GM18526 (cell line): ENCODE results near the gene UBE2L3.

Experiments used
- POLR2A ChIP-seq: IDR thresholded peaks from 3 replicates; pipeline ENCODE4 v1.6.1; 2011; ENCODE audit not compliant: insufficient read length; ENCODE audit errors: extremely low read depth

UBE2L3 gene

DNA sequence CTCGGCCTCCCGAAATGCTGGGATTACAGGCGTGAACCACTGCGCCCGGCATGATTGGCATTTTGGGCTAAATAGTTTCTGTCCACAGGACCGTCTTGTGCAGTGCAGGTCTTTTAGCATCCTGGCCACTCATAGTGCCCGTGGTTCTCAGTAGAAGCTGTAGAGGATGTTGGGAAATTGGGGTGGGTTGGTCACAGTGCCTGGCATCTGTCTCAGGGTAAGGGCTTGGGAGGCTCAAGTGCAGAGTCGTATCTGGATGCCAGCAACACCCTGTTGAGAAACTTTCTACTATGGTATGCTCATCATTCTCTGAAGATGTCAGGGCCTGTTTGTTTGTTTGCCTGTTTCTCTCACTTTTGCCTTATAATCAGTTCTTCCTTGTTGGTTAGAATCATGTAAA, 21.9 kb downstream of the UBE2L3 start:
- TF ChIP-seq POLR2A = no peak

DNA sequence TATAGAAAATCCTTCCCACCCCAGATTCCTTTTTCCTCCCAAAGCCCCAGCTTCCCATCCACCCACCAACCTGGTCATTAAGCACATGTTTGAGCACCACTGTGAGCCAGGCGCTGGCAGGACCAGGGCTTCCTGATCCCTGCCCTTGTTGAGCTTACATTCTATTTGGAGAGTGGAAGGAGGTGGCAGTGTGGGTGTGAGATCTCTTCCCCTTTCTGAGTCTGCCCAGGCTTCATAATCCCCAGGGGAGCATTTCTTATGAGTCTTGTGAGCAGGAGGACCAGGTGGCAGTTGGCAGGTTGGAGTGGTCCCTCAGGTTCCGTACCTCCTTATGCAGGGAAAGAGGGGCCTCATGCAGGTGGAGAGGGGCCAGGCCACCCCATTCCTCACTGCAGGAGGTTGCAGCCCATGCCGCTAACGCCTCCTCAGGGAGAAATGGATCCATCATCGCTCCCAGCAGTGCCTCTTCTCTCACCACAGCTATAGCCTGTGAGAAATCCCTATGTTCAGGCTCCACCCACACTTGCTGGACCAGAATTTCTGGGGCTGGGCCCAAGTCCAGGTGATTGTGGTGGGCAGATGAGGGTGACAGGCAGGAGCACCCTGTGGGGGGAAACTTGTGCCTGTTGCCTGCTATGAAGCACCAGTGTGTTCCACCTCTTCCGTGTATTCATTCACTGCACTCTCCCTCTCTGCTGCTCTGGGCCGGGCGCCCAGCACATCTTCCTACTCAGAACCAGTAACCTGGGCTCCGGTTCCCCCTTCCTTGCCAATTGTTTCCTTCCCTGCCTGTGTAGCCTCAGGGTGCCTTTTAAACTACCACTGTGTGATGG, 23.5 kb downstream of the UBE2L3 start:
- TF ChIP-seq POLR2A = no peak

DNA sequence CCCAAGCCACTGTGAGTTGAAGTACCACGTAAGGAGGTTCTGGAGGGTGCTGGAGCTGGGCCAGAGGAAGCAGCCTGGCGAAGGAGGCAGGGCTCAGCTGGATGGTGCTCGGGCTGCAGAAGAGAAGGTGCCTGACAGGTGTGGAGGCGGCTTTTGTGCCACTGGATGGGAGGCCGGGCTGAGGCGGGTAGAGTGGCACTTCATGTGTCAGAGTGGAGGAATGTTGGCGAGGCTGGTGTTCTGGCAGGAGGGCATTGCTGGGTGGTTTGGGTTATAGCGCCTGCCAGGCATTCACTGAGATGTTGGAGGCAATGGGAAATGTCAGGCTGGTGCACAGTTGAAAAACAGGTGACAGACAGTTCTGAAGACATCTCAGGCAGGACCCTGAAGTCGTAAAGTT, 24.2 kb downstream of the UBE2L3 start:
- no peak for TF ChIP-seq POLR2A

DNA sequence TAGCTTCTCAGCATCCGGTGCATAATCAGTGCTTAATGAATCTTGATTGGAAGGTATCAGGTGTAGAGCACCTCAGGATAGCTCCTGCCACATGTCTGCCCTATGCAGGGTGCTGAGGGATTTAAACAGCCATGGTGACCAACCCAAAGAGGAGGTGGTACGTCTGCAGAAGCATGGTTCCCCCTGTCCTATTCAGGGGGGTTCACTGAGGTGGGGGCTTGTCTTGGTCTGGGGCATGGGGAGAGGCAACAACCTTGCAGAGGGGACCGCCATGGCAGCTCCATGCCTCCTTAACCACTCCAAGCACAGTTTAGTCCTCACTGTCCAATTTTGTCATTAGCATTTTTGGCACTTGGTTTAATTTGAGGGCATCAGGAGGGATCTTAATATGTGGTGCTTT, 24.9 kb downstream of the UBE2L3 start:
- TF ChIP-seq POLR2A = no peak

DNA sequence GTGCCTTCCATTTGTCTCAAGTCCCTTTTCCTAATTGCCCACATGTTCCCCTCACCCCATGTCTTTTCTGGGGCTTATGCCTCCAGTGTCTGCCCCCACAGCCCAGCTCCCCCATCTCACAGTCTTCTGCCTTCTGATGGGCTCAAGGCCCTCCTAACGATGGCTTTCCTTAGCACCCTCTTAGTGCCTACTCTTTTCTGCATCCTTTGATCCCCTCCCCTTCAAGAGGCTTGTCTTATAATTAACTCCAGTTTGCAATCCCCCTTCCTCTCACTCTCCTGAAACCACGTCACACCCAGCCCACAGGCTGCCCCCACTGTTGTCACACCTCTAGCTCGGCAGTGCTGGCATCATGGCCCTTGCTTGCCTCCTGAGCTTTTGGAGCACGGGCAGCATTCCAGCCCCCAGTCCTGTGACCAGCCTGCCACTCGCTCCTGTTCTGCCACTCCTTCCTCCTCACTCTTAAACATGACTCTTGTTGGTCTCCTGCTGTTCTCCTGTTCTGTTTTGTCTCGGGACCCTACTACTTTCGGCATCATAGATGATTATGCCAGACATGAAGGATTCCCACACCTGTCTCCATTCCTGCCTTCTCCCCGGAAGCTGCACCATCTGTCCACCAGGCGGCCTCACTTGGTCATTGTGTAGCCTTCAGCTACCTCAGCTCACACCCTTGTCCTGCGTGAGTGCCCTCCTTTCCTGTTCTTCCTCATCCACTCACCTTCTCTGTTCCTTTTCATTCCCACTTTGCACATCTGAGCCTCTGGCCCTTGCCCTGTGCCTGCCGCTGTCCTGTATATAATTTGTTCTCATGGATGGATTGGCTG, 26.1 kb downstream of the UBE2L3 start:
- TF ChIP-seq POLR2A = no peak

DNA sequence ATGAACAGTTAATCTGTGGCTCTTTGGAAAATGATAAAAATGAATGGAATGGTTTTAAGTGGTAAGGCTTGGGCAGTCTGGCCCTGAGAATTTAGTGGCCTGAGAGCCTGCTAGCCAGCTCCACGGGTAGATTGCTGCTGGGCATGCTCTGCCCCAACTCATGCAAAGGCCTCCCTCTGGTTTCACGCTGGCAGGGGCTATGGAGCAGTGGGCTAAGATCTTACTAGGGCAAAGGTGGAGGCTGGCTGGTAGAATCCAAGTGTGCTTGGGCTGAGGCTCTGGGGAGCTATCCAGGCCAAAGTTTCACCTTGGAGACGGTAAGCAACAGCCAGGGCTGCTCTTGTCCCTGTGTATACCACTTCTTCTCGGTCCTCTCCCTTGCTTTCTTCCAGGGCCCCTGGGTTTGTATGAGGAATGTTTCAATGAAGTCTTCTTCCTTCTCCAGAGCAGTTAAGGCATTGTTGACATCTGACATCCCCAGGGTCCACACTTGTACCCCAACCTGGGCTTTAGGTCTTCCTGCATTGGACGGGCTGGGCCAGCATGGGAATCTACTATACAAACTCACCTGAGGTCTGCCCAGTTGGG, 27.4 kb downstream of the UBE2L3 start:
- TF ChIP-seq POLR2A = no peak

DNA sequence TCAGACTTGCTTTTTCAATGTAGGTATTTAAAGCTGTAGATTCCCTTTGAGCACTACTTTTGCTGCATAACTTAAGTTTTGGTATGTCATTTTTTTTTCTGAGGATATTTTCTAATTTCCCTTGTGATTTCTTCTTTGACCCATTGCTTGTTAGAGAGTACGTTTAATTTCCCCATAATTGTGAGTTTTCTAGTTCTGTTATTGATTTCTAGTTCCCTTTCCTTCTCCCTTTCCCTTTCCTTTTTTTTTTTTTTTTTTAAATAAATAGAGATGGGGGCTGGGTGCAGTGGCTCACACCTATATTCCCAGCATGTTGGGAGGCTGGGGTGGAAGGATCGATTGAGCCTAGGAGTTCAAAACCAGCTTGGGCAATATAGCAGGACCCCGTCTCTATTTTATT, 30.8 kb downstream of the UBE2L3 start:
- TF ChIP-seq POLR2A = no peak

DNA sequence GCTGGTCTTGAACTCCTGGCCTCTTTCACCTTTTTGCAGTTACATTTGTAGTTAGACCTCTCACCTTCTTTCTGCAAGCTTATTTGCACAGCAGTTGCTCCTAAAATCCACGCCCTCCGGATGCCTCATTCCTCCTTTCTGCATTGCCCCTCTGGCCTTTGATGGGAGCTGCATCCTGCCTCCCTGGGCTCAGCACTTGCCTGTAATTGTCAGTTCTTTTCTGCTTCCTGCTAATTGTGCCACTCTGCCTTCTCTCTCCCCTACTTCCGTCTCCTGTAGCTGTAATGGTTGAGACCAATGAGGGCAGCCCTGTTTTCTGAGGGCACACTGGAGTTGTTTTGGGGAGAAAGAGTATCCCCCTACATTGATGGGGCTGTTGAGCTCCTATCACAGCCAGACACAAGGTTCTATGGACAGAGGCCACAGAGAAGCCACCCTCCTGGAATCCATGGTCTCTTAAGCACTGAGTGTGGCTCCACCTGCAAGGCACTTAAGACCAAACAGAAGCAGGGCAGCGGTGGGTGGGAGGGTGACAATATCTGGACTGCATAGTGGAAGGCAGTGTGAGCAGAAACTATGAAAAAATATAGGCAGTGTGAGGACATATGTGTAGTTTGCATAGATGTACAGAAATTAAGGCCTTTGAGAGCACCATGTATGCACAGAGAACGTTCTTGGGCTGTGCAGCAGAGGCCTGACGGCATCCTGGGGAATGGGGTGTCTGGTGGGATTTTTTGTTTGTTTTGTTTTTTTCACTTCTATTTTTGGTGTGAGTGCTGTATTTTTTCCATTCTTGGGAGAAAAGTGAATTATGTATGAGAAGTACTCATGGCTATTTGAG, 31.8 kb downstream of the UBE2L3 start:
- TF ChIP-seq POLR2A = no peak

DNA sequence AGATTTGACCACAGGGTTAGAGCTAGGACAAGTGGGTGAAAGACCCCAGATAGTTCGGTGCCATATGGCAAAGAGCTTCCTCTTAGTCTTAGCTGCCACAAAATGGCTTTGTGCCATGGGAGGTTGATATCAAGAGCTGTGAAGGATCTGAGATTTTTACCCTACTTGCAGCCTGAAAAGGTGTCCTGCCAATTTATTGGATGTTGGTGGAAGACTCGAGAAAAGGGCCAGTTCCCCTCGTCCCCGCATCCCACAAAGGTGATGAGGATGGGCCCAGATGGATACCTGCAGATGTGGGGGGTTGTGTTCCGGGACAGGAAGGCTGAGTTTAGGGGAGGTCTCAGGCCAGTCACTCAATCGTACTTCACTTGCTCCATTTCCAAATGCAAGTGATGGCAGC, 35.1 kb downstream of the UBE2L3 start:
- no peak for TF ChIP-seq POLR2A

DNA sequence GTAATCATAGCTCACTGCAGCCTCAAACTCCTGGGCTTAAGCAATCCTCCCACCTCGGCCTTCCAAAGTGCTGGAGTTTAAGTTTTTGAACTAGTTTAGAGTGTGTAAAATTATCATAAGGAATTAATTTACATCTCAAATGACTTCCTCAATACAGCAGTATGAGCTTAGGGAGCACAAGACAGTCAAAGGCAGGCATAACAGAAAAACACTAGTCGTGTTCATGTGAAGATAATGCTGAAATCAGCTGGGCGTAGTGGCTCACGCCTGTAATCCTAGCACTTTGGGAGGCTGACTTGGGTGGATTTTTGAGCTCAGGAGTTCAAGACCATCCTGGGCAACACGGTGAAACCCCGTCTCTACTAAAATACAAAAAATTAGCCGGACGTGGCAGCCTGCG, 36.5 kb downstream of the UBE2L3 start:
- no peak for TF ChIP-seq POLR2A

DNA sequence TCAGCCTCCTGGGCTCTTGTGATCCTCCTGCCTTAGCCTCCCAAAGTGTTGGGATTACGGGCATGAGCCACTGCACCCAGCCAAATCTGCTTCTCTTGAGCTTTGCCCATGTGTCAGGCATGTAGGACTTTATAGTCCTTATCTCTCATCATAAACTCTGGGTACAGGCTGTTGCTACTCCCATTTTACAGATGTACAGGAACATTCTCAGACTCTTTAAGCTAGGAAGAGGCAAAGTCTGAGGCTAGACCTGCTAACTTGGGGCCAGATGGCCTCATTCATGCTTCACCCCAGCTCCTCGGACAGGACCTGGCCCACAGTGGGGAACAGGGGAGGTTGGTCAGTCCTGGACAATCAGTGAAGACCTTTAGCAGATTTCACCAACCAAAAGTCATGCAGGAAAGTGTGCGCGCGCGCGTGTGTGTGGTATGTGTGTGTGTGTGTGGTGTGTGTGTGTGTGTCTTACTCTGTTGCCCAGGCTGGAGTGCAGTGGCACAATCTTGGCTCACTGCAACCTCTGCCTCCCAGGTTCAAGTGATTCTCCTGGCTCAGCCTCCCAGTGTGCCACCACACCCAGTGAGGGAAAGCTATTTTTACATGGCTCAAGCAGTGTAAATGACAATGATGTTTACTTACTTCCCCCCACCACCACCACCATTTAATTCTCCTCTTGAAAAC, 38.5 kb downstream of the UBE2L3 start:
- no peak for TF ChIP-seq POLR2A

DNA sequence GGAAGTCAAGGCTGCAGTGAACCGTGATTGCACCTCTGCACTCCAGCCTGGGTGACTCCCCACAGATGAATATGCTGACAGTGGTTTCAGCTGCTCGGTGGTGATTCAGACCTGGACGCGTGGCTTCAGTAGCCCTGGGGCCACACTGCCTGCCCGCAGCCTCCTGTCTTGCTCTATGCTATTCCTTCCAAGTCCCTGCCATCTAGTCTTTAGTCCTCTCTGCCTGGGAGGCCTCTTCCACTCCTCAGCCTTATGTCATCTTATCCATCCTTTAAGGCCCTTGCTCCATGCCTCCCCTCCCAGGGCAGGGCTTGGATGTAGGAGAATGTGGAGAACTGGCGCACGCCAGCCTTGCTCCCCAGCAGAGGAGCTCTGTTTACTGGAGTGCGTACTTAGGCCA, 39.3 kb downstream of the UBE2L3 start:
- TF ChIP-seq POLR2A = no peak

DNA sequence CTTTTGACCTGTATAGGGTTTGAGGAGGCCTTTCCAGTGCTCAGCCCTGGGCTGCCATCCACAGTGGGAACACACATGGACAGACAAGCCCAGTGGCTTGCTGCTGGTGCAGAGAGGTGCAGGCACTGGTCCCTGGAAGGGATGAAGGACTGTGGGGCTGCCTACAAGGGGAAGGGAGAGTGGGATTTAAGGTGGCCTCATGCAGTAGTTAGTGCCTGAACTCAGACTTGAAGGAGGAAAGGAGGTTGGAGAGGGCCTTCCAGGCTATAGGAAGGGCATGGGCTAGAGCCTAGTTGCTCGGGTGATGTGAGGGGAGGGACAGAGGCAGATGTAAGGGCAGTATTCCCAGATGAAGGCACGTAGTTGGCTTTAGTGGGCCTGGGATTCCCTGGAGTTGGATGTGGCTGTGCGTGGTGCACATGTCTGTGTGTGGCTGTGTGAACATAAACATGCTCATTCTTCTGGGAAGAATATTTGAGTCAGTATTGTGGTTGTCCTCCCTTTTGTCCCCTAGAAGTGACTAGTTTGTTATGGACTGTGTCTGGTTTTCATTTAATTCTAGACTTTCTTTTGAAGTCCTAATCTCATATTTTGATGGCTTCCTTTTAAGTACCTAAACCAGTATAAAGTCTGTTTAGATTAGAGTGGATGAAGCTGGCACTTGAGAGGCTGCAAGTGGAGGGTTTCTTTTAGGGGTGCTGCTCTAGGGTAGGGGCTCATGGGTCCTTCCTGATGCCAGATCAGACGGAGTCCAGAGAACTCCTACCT, 43.9 kb downstream of the UBE2L3 start:
- TF ChIP-seq POLR2A = no peak

DNA sequence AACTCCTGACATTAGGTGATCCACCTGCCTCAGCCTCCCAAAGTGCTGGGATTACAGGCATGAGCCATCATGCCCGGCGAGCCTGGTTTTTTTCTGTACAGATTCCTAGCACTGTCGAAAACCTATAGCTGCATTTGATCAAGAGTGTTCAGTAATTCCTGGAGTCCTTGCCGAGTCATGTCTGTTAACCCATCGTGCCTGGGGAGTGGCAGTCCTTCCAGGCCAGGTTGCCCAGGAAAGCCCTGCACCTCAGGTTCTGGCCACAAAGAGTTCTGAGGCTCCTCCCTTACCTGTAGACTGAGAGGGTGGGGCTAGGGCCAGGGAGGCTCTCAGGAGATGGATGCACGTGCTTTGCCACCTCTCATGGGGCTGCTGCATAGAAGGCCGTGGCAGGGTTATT, 45.3 kb downstream of the UBE2L3 start:
- no peak for TF ChIP-seq POLR2A
